Renal pelvis (tissue), 12 donors: Measurements from ENCODE around the gene CACNB3. TPM values are rescaled to one million over a fixed set of nuclear protein-coding genes. Genes with fewer than 3 reads are reported as not detected.

ENCODE experiments used
- DNase-seq: peaks from one replicate; pipeline ENCODE4 v3.0.0-alpha.2; 2013
- long read RNA-seq, 16 experiments: transcript quantifications; one replicate each; lab custom pipeline, GENCODE V29; 2026
- polyA plus RNA-seq, 3 donors: library from polyadenylated mRNA; unstranded; fragments of 120-200 nt; gene quantifications; one replicate each; pipeline ENCODE4 v1.2.1, GENCODE V29; 2013; ENCODE audit not compliant: insufficient read length in 3 of 3

CACNB3 gene
- 10 to 100 TPM; 53.1 to 62.3 (median 56.2) TPM for polyA plus RNA-seq
- long read RNA-seq, donor 1, partial matches to known transcripts, result 0 of 2 reads
- long read RNA-seq, donor 1, other reads (novel, unspliced or antisense), result 0 of 2 reads
- long read RNA-seq, donor 2, partial matches to known transcripts, result 0 of 3 reads
- long read RNA-seq, donor 2, other reads (novel, unspliced or antisense), result 0 of 3 reads
- long read RNA-seq, donor 3, partial matches to known transcripts, result 18 of 20 reads
- long read RNA-seq, donor 3, other reads (novel, unspliced or antisense), result 0 of 20 reads
- long read RNA-seq, donor 4, partial matches to known transcripts, result 107 of 122 reads
- long read RNA-seq, donor 4, other reads (novel, unspliced or antisense), result 11 of 122 reads
- long read RNA-seq, donor 5, result 0 reads
- long read RNA-seq, donor 6, partial matches to known transcripts, result 0 of 3 reads
- long read RNA-seq, donor 6, other reads (novel, unspliced or antisense), result 0 of 3 reads
- long read RNA-seq, donor 7, transcript CACNB3-201 (13 exons, 2,696 nt), result major isoform, 6 of 12 reads
- long read RNA-seq, donor 7, partial matches to known transcripts, result 5 of 12 reads
- long read RNA-seq, donor 7, other reads (novel, unspliced or antisense), result 0 of 12 reads
- long read RNA-seq, donor 8, result 0 reads
- long read RNA-seq, donor 9, partial matches to known transcripts, result 0 of 1 reads
- long read RNA-seq, donor 9, other reads (novel, unspliced or antisense), result 0 of 1 reads
- long read RNA-seq, donor 10, partial matches to known transcripts, result 0 of 5 reads
- long read RNA-seq, donor 10, other reads (novel, unspliced or antisense), result 0 of 5 reads
- long read RNA-seq, donor 11, partial matches to known transcripts, result 0 of 2 reads
- long read RNA-seq, donor 11, other reads (novel, unspliced or antisense), result 0 of 2 reads
- long read RNA-seq, donor 12, partial matches to known transcripts, result 0 of 7 reads
- long read RNA-seq, donor 12, other reads (novel, unspliced or antisense), result 0 of 7 reads
- long read RNA-seq, donor 13, partial matches to known transcripts, result 49 of 51 reads
- long read RNA-seq, donor 13, other reads (novel, unspliced or antisense), result 0 of 51 reads
- long read RNA-seq, donor 14, result 0 reads
- long read RNA-seq, donor 15, partial matches to known transcripts, result 0 of 5 reads
- long read RNA-seq, donor 15, other reads (novel, unspliced or antisense), result 0 of 5 reads
- long read RNA-seq, donor 16, partial matches to known transcripts, result 19 of 23 reads
- long read RNA-seq, donor 16, other reads (novel, unspliced or antisense), result 0 of 23 reads

DNA sequence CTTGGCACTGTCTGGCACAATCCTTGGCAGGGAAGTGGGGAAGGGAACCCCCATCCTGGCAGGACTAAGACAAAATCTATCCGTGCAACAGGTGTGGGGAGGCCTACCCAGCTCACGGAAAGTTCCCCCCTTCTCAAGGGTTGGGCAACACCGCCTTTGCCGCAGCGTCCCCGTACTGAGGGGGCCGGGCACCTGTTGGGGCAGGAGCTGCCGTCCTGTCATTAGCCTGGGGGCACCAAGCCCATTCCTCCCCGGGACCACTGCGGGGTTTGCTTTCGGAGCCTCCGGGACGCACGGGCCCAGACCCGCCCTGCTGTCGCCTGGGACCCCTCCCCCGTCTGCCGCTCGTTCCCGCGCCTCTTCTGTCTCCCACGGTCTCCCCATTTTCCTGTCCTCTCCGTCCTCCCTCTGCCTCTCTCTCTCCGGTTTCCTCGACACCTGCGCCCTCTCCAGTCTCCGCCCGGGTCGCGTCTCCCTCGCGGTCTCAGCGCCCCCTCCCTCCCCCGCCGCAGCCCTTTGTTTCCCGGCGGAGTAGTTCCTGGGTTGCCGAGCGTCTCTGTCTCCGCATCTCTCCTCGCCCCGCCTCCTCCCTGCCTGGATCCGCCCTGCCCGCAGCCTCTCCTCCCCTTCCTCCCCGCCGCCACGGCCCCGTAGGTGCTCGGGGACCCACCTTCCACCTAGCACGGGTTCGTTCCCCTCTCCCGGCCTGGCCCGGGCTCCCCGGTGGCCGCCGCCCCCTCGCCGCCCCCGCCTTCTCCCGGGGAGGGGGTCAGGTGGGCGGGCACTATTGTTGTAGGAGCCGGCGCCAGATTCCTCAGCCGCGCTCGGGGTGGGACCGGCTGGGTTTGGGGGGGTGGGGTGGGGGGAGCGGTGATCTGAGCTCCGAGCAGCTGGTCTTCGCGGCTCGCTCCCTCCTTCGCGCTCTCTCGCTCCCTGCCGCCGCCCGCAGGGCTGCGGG lies at the start of gene CACNB3:
Gene CACNB3, plus strand, starts transcription at position 624 of the 958 bp plus-strand sequence. CDS start 434 bp downstream, outside the sequence.
- peak; percentile 72 for DNase-seq

DNA sequence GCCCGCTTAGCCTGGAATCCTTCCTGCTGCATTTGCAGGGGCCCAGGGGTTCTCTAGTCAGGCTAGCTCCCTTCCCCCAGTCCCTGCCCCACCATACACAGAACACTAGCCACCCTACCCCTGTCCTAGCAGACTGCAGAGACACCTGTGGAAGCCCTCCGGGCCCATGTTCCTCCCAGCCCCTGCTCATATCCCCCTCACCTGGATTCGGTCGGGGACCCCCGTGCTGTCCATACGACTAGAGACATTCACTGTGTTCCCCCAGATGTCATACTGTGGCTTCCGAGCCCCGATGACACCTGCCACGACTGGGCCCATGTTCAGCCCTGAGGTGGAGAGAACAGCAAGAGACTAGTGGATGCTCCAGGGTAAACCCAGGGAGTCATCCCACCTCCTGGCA lies 49.6 kb upstream of the CACNB3 start:
- DNase-seq, result no peak

DNA sequence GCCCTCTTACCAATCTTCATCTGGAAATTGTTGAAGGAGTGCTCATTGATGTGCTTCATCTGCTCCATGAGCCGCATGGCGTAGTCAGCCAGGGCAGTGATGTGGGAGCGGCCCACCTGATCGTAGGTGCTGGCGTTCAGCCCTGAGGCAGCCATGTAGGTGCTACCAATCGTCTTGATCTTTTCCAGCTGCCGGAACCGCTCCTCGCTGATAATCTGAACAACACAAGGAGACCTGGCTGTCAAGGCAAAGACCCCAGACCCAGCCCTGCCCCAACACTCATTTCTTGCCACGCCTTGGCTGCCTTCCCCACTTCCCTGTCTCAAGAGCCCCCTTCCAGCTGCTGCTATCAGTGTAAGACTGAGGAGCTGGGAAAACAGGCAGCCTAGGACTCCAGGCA lies 47.5 kb upstream of the CACNB3 start:
- no peak for DNase-seq

DNA sequence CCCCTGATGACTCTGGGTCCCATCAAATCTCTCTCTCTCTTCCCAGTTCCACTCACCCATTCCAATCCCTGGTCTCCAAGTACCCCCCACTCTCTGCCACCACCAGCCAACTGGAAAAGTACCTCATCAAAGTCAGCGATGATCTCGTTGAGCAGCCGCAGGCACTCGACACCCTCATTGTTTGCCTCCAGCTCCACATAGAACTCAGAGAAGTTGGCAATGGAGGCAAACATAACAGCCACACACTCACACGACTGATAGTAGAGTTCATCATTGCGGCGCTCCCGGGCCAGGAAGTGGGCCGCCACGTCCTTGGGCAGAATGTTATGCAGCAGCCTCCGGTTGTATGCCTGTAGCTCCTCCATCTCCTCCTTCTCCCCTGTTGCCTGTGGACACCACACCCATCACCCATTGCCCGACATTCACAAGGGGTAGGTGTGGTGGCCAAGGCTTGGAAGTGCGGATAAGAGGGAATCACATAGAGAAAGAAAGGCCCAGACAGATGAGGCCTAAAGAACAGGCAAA lies 46.6 kb upstream of the CACNB3 start:
- no peak for DNase-seq

DNA sequence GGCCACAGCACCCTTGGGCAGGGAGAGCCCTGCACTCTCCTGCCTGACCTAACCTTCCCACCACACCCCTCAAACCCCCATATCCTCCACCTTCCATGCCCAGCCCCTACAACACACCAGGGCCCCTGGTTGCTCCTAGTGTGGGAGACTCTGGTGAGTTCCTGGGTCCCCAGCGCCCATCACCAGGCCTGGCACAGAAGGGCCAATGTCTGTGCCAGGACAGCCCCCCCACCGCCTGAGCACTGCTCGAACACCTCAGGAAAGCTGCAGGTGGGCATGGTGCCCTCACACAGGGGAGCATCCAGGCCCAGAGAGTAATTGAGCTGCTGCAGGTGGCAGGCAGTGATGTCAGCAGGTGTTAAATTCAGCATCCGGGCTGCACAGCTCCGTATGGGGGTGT lies 44.6 kb upstream of the CACNB3 start:
- DNase-seq, result no peak

DNA sequence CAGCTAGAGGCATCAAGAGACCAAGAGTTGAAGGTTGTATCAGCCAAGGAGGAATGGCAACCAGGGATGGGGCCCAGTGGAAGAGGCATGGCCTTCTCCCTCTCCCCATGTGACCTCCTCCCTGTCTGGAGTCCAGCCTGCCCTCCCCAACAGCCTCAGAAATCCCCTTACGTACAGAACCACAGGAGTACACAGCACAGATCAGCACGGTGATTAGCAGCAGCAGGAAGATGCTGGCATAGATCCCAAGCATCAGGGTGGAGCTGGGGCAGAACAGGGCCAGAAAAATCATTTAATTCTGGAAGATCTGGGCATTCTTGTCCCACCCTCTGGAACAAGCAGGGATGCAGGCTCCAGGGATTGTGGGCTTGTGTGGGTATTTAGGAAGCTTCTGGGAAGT lies 43.8 kb upstream of the CACNB3 start:
- DNase-seq, result no peak

DNA sequence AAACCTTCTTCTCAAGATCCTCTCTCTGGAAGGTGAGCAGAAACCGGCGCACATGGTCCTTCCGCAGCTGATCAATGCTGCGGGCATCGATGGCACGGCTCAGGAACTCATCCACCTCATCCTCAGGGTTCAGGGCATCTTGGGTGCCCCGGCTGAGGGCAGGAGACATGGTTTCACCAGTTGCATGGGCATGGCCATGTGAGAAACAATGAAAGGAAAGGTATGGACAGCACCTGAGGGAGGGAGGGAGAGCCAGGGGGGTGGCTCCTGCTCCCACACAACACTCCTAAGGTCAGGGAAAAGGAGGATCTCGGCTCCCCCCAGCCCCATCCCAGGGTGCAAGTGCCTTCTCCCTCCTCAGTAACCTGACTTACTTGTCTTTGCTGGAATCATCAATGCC lies 43.0 kb upstream of the CACNB3 start:
- no peak for DNase-seq

DNA sequence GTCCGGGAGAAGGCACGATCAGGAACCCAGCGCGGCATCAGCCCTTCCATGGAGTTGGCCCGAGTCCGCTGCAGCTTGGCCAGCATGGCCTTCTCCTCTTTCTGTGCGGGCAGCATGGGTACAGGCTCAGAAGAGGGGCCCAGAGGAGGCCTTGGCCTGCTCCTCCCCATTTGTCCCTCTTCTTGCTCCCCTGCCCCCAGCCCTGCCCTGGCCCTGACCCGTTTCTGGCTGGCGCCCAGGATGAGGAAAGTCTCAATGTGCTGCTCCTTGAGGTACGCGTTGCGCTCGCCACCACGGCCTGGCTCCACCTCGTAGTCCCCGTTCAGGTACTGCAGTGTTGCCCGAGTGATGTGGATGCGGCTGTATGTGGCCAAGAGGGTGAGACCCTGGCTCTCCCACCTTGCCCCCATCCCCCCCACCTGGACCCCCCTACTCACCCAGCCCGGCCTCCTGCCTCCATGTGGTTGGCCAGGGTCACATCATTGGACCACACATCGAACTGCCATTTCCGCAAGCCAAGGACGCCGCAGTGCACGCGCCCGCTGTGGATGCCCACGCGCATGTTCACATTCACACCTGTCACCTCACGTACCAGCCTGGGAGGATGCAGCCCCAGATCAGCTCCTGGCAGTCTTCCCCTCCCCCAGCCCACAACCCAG lies 42.2 kb upstream of the CACNB3 start:
- DNase-seq, result no peak

DNA sequence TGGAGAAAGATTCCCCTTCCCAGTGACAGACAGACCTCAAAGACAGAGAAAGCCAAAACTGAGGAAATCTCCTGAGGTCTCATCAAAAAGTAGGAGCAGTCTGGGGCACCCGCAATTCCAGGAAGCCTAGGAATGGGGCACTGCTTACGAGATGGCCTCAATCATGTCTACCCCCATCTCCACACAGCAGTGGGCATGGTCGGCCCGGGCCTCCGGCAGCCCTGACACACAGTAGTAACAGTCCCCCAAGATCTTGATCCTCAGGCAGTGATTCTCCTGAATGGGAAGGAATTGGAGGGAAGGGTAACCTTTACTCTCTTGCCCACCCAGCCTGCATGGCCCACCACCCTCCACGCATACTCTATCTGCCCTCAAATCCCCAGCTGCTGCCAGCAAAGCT lies 41.3 kb upstream of the CACNB3 start:
- DNase-seq, result no peak

DNA sequence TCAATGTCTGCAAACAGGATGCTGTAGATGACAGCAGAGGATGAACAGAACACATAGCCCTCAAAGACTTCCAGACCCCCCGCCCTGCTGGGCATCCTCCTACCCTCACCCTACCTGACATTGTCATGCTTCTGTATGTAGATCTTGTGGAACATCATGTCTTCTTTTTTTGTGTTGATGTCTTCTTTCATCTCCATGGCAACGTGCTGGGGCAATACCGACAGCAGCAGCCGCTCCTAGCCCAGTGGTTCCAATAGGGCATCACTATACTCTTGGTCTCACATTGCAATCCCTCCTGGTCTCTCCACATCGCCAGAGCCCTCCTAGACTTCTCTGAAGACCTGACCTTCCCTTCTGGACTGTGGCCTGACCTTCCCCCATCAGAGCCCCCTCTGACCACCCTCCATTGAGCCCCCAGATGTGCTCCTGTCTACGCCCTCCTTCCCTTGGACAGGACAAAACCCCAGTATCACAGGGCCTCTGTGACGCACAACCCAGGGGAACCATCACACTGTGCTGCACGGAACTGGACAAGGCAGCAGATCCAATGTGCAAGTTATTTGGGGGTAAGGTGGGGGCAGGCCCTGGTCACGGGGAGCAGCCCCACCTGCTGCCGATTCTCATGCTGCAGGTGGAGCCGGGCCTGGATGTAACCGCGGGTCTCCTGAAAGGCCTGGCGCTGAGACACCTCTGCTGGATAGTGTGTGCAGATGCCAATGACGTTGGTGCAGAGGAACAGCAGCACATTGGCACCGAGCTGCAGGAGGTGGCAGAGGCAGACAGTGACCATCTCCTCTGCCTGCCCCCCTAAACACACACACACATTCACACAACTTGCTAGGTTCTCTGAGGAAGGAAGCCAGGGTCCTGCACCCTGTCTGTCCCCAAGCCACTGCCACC lies 40.5 kb upstream of the CACNB3 start:
- DNase-seq, result no peak

DNA sequence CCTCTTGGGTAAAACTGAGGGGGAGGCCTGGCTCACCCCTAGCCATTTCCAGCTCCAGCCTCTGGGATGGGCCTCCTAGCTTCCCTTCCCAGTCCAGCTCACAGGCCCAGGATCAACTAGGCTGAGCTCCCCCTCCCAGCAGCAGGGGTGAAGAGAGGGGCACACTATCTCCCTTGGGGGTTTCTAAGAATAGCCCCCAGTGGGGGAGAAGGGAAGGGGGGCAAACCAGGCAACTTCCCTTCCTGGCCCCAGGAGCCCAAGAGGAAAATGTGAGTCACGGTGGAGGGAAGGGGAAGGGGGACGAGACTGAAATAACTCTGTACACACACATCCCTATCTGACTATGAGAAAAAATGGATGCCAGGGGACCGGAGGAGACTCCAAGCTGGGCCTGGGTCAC lies 38.4 kb upstream of the CACNB3 start:
- DNase-seq, result no peak

DNA sequence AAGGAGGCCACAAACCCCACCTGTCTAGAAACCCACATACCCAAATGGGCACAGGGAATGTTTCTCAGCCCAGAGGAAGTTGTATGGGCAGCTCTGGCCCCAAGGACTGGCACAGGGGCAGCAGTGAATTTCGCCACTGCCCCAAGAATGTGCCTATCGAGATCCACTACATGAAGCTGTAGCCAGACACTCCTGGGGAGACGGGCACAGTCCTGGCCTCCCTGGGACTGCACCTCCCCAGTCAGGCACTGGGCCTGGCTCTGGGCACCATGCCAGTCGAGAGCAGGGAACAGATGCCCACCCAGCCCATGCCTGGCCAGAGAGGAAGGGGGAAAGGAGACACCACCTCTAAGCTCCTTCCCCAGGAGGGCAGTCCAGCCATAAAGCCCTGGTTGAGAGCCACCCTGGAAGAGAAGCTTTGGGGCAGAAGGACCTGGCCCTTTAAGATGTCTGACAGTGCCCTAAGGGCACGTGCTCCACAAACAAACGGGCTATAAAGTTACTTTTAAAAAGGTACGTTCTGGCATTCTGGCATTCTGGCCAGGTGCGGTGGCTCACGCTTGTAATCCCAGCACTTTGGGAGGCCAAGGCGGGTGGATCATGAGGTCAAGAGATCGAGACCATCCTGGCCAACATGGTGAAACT lies 37.8 kb upstream of the CACNB3 start:
- no peak for DNase-seq

DNA sequence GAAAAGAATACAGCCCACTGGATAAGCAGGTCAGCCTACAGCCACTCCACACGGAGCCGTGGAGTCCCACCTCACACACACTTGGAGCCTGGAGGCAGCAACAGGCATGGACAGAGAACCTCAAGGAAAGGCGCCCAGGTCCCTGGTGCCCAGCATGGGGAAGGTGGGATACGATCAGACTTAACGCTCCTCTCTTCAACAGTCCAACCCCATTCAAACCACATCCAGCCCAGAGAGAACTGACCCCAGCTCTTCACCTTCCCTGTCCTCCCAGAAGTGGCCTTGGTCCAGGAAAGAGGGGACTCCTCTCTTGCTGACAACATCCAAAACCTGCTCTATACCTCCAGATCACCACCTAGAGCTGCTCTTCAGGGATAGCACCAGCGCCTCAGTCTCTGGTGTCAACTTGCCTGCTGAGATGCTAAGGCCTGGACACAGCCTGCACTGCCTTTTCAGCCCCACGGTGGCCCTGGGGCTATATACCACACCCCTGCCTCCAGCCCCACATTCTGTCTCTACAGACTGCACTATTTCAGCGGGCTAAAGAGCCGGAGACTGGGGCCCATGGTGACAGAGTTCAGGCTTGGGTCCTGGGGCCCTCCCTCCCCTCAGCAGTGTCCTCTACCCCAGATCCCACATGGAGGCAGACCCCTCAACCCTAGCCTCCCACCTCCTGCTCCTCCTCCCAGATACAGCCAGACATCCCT lies 36.4 kb upstream of the CACNB3 start:
- DNase-seq, result no peak

DNA sequence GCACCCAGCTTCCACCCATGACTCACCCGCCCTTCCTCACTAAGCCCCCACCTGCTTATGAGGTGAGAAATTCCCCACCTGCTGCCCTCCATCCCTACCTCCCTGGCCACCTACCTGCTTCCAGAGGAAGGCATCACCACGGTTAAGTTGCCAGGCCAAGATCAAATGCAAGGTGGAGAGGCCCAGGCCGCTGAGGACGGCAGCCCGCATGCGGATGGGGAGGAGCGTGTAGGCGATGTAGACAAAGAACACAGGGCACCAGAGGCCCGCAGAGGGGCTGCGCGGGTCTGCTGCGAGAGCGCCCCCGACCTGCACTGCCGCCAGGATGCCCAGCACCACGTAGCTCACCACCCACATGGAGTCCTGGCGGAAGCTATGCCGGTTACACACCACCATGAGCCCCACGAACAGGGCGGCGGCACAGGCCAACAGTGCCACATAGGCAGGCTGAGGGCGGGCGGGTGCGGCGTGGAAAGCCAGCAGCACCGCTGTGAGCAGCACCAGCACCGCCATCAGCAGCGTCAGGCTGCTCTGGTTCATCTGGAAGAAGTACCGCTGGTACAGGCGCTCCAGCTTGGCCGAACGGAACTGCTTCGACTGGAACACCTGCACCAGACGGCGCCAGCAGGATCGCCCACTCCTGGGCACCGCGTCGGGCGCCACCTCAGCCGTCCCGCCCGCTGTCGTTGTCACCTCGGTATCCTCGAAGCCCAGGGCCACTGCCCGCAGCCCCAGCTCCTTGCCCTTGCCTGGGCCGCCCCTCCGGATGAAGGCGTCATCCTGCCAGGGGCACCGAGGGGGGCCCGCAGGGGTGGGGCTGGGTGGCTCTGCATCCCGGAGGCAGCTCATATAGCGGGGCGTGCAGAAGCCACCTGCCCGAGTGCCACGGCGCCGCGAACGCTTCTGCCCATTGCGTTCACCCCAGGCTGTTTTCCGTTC lies 35.6 kb upstream of the CACNB3 start:
- no peak for DNase-seq

DNA sequence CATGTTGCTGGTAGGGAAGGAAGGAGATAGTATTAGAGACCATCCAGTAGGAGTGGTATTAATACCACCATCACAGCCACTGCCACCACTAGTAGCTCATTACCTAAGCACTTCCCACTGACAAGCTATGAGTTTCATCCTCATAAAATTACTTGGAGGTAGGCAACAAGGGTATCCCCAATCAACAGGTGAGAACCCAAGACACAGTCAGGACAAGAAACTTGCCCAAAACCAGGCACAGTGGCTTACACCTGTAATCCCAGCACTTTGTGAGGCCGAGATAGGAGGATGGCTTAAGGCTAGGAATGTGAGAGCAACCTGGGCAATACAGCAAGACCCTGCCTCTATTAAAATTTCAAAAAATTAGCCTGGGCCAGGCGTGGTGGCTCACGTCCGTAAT lies 34.9 kb upstream of the CACNB3 start:
- DNase-seq, result no peak
